SW 1271 (cell line): ENCODE results near the gene SERINC2.
"Not testable (repeated sequence)": the region's sequence is repeated elsewhere in the genome, so short reads cannot be mapped to it uniquely, and the experiment has no call there.

Experiments
- DNase-seq, 2 experiments: peaks; one replicate each; lab custom pipeline; 2025; lab: John Stamatoyannopoulos, UW

SERINC2 gene

GRCh38 chr1:31471452-31472313 lies 58.7 kb downstream of the SERINC2 start:
- not testable (repeated sequence) for DNase-seq

DNA sequence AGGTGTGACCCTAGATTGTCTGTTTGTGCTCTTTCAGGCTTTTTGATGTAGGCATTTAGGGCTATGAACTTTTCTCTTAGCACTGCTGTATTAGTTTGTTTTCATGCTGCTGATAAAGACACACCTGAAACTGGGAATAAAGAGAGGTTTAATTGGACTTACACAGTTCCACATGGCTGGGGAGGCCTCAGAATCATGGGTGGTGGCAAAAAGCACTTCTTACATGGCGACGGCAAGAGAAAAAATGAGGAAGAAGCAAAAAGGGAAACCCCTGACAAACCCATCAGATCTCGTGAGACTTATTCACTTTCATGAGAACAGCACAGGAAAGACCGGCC lies 59.3 kb downstream of the SERINC2 start:
- DNase-seq: not testable (repeated sequence)

DNA sequence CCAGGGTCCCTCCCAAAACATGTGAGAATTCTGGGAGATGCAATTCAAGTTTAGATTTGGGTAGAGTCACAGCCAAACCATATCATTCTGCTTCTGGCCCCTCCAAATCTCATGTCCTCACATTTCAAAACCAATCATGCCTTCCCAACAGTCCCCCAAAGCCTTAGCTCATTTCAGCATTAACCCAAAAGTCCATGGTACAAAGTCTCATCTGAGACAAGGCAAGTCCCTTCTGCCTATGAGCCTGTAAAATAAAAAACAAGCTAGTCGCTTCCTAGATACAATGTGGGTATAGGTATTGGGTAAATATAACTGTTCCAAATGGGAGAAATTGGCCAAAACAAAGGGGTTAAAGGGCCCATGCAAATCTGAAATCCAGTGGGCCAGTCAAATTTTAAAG lies 59.7 kb downstream of the SERINC2 start:
- not testable (repeated sequence) for DNase-seq

GRCh38 chr1:31473508-31473907 lies 60.5 kb downstream of the SERINC2 start:
- DNase-seq: not testable (repeated sequence)

- not testable (repeated sequence) for DNase-seq
Measured at GRCh38 chr1:31474567-31474966, 61.6 kb downstream of the SERINC2 start.

GRCh38 chr1:31476891-31477846 lies 64.2 kb downstream of the SERINC2 start:
- no peak for DNase-seq

DNA sequence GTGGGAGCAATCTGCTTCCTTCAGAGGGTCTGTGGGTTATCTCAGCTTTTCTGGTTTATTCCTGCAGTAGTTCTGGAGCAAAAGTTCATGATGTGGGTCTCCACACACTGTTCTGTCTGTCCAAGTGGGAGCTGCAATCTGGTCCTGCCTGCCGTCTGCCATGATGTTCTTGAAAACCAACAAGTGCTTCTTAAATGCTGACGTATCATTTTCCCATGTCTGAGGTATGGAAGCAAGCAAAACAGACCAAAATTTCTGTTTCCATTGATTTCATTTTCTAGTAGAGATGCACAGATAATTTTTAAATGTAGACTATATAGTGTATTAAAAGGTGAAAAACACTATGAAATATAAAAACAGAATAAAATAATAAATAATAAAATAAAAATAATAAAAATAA lies 65.2 kb downstream of the SERINC2 start:
- no peak for DNase-seq

- DNase-seq: no peak
Measured at GRCh38 chr1:31479811-31480210, 66.8 kb downstream of the SERINC2 start.

- not testable (repeated sequence) for DNase-seq
Measured at GRCh38 chr1:31480426-31480825, 67.4 kb downstream of the SERINC2 start.

DNA sequence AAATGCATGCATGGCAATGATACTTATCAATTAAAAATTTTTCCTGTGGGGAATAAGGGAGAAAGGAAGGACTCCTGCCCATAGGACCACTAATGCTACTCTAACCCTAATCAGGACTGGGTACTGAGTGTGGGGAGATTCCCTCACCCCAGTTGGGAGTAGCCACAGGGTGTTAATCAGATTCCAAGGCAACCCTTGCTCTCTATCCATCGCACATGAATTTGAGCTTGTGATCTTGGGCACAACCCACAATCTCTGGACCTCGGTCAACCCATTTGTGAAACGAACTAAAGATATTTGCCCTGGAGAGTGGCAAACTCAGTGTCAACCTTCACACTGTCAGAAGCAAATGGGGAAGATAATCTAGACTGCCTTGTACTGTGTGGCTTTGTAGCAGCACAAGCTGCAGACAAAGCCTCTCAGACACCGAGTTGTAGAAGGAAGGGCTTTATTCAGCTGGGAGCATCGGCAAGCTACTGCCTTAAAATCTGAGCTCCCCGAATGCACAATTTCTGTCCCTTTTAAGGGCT lies 69.5 kb downstream of the SERINC2 start:
- DNase-seq: no peak

- no peak for DNase-seq
Measured at GRCh38 chr1:31483012-31483946, 70.3 kb downstream of the SERINC2 start.
